Brain microvascular endothelial cell (primary cell): ENCODE data around the gene PDE3B.
"Not testable (repeated sequence)": the region's sequence is repeated elsewhere in the genome, so short reads cannot be mapped to it uniquely, and the experiment has no call there.

Source experiments
- DNase-seq: peaks from one replicate; pipeline ENCODE4 v3.0.0-alpha.2; 2020
- H3K27ac ChIP-seq: fragments of 250-450 bp; sonication (Bioruptor Pico); 2 replicates; pipeline ENCODE4 v1.5.1; 2020; ENCODE audit warnings: mild to moderate bottlenecking, moderate library complexity
- H3K27me3 ChIP-seq: fragments of 250-450 bp; sonication (Bioruptor Pico); replicated peaks from 2 replicates; pipeline ENCODE4 v1.5.1; 2020; ENCODE audit warnings: mild to moderate bottlenecking
- H3K36me3 ChIP-seq: fragments of 250-450 bp; sonication (Bioruptor Pico); replicated peaks from 2 replicates; pipeline ENCODE4 v1.5.1; 2020; ENCODE audit warnings: mild to moderate bottlenecking
- H3K4me3 ChIP-seq: 2 replicates; pipeline ENCODE4 v1.5.1; 2011; ENCODE audit warnings: low read depth, mild to moderate bottlenecking, control low read depth, low read length, moderate library complexity
- in situ Hi-C: cut with HindIII; loops from 2 replicates; pipeline ENCODE4 v1.10.0; 2017; ENCODE audit warnings: low sequenced_read_pairs, low pct_ligation_motif_present
- TF ChIP-seq, protein P1 (sequence below): IDR thresholded peaks from 2 replicates; pipeline ENCODE4 v1.5.1; 2011; ENCODE audit warnings: low read depth, mild to moderate bottlenecking, moderate library complexity, low read length, control low read depth, inconsistent platforms; ENCODE audit errors: missing control alignments

PDE3B gene

DNA sequence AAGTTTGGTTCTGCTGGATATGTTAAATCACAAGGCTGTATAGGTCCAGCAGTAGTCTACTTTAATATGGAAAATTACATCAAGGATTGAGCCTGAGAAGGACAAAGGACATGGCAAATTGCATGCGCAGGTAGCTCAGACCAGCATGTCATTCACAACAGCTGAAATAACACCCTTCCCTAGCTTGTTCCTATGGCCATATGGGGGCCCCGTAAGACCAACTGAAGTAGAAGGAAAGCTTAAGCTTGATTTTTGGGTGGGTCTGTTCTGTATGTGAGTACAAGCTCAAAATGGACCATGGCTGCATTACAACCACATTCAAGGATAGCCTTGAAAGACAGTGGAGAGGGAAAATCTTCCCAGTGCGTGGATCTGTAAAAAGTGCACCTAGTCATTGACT lies 20.6 kb upstream of the PDE3B start:
- TF ChIP-seq, protein P1, sequence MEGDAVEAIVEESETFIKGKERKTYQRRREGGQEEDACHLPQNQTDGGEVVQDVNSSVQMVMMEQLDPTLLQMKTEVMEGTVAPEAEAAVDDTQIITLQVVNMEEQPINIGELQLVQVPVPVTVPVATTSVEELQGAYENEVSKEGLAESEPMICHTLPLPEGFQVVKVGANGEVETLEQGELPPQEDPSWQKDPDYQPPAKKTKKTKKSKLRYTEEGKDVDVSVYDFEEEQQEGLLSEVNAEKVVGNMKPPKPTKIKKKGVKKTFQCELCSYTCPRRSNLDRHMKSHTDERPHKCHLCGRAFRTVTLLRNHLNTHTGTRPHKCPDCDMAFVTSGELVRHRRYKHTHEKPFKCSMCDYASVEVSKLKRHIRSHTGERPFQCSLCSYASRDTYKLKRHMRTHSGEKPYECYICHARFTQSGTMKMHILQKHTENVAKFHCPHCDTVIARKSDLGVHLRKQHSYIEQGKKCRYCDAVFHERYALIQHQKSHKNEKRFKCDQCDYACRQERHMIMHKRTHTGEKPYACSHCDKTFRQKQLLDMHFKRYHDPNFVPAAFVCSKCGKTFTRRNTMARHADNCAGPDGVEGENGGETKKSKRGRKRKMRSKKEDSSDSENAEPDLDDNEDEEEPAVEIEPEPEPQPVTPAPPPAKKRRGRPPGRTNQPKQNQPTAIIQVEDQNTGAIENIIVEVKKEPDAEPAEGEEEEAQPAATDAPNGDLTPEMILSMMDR: no peak
- no peak for DNase-seq
- Histone ChIP-seq H3K36me3 (no peaks in the 10 kb centered on the region), H3K27ac (no peak overlapping the region), H3K4me3 (no peak overlapping the region), H3K27me3 (no peaks in the 10 kb centered on the region)
- in situ Hi-C loops: no loop called here

- Histone ChIP-seq H3K27ac (no peak overlapping the region), H3K36me3 (no peaks in the 10 kb centered on the region), H3K27me3 (no peaks in the 10 kb centered on the region), H3K4me3 (no peak overlapping the region)
- in situ Hi-C loops: no loop called here
- DNase-seq: no peak
- TF ChIP-seq, protein P1: no peak
These were observed 17.9 kb upstream of the PDE3B start for GRCh38 chr11:14625586-14626205.

- in situ Hi-C loops: no loop called here
- no peaks in the 10 kb centered on the region for H3K36me3 ChIP-seq
These were observed 17.0 kb upstream of the PDE3B start for GRCh38 chr11:14626650-14627049.

DNA sequence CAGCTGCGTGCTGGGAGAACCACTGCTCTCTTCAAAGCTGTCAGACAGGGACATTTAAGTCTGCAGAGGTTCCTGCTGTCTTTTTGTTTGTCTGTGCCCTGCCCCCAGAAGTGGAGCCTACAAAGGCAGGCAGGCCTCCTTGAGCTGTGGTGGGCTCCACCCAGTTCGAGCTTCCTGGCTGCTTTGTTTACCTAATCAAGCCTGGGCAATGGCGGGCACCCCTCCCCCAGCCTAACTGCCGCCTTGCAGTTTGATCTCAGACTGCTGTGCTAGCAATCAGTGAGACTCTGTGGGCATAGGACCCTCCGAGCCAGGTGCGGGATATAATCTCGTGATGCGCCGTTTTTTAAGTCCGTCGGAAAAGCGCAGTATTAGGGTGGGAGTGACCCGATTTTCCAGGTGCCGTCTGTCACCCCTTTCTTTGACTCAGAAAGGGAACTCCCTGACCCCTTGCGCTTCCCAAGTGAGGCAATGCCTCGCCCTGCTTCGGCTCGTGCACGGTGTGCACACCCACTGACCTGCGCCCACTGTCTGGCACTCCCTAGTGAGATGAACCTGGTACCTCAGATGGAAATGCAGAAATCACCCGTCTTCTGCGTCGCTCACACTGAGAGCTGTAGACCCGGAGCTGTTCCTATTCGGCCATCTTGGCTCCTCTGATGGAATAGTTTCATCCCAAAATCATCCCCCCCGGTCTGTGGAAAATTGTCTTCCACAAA lies 9.9 kb upstream of the PDE3B start:
- H3K27me3 ChIP-seq, H3K36me3 ChIP-seq, H3K27ac ChIP-seq, DNase-seq, in situ Hi-C loops, H3K4me3 ChIP-seq: not testable (repeated sequence)

More at GRCh38 chr11:14626650-14627049, 17.0 kb upstream of the PDE3B start:
- no peak for DNase-seq
- TF ChIP-seq, protein P1: no peak
- Histone ChIP-seq H3K4me3 (no peak overlapping the region), H3K27ac (no peak overlapping the region), H3K27me3 (no peaks in the 10 kb centered on the region)

DNA sequence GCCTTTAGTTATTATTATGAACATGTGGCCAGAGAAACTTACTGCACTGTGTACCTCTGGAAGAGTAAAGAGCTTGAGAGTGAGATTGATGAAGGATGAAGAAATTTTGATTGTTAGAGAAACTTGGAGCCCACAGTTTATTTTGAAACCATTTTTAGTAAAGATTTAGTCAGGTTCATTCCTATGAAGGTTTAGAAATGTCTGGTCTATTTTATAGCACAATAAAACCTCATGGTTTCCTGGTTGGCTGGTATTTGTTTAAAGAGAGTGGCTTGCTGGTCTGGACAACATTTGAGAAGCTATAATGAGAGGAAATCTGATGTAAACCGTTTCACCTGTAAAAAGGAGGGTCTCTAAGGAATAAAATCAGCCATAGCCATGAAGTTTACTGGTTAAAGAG lies 8.8 kb upstream of the PDE3B start:
- Histone ChIP-seq H3K4me3 (no peak overlapping the region), H3K27ac (no peak overlapping the region), H3K27me3 (no peaks in the 10 kb centered on the region), H3K36me3 (no peaks in the 10 kb centered on the region)
- TF ChIP-seq, protein P1: no peak
- in situ Hi-C loops: no loop called here
- DNase-seq: no peak

DNA sequence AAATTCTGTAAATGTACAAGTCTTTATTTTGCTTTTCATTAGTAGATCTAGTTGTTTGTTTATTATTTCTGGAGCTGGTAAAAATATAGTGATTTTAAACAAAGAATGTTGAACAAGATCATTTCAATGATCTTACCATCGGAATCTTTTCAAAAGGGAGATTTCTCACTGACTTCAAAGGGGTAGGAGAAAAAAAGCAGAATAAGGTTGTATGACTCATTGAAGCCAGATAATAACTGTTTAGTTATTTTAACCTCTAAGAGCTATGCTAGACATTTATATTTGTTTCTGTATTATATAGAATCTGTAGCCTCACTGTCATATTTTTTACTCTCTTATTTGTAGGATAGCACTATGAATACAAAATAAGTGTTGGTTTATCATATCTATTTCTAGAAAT lies 8.1 kb upstream of the PDE3B start:
- no peak overlapping the region for H3K27ac ChIP-seq
- no peaks in the 10 kb centered on the region for H3K27me3 ChIP-seq
- in situ Hi-C loops: no loop called here
- H3K4me3 ChIP-seq: no peak overlapping the region
- no peaks in the 10 kb centered on the region for H3K36me3 ChIP-seq
- TF ChIP-seq, protein P1: no peak
- DNase-seq: no peak
